HCEC 1CT (cell line): ENCODE measurements around the gene GRID1.

Experiments
- DNase-seq: peaks from one replicate; pipeline ENCODE4 v3.0.0-alpha.2; 2017

GRID1 gene

DNA sequence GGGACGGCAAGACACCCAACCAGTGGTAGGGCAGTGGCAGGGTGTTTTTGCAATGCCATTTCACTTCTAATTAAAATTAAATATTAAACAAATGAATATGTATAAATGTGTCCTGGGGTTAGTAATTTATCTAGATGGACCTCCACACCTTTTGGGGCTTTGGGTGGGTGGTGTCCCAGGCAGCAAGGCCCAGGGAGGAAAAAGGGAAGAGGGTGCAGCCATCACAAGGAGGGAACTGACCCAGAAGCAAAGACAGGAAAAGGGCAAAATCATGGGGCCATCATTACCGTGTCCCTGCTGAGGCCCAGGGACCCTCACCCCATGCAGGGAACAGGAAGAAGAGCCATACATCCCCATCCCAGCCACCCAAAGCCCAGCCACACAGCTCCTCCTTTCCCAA lies 204.6 kb downstream of the GRID1 start:
- DNase-seq: no peak

GRCh38 chr10:86160890-86161585 lies 205.6 kb downstream of the GRID1 start:
- no peak for DNase-seq

- DNase-seq: no peak
Measured at GRCh38 chr10:86159797-86160196, 206.8 kb downstream of the GRID1 start.

- no peak for DNase-seq
Measured at GRCh38 chr10:86155054-86155921, 211.3 kb downstream of the GRID1 start.

DNA sequence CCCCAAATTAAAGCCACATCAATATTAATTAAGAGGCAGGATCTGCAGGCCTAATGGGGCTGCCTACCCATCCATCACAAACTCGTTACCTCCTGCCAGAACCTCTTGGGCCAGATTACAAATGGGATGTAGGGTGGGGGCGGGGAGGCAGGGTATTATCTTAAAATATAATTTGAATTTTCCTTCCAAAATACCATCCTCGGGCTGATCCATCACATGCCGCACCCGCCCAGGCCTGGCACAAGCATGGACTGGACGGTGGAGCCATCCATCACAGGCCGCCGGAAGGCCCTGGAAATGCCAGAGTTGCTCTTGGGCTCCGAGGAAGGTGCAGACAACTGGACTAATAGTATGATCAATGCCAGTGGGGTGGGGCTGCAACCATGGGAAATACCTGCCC lies 212.8 kb downstream of the GRID1 start:
- no peak for DNase-seq

- no peak for DNase-seq
Measured at GRCh38 chr10:86152911-86153310, 213.7 kb downstream of the GRID1 start.

GRCh38 chr10:86152354-86152753 lies 214.2 kb downstream of the GRID1 start:
- no peak for DNase-seq

- DNase-seq: no peak
Measured at GRCh38 chr10:86151613-86152012, 215.0 kb downstream of the GRID1 start.

GRCh38 chr10:86149257-86149656 lies 217.3 kb downstream of the GRID1 start:
- DNase-seq: no peak

GRCh38 chr10:86148117-86148516 lies 218.5 kb downstream of the GRID1 start:
- no peak for DNase-seq

GRCh38 chr10:86144301-86144700 lies 222.3 kb downstream of the GRID1 start:
- no peak for DNase-seq

- DNase-seq: no peak
Measured at GRCh38 chr10:86141896-86142295, 224.7 kb downstream of the GRID1 start.

DNA sequence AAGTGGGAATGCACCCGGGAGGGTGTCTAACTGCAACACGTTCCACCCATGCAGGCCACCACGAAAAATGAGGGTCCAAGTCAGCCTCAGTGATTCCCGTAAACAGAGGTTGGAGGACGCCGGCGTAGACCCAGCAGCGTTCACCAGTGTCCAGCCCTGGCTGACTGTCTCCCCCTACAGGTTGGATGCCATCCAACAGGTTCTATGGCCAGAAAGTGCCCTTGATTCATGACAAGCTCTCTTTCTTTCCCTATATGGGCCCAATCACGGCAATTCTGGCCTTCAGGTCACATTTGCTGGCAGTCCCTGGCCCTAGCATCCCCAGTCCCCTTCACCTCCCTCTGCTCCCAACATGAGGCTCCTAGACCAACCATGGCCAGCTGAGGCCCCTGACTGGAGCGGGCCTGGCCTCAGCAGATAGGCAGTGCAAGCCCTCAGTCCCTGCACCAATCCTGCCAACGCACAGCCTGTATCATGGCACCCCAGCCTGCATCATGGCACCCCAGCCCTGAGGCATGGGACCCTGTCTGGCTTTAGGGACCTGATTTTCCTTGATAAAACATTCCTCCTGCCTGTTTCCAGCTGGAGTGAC lies 227.4 kb downstream of the GRID1 start:
- DNase-seq: no peak

DNA sequence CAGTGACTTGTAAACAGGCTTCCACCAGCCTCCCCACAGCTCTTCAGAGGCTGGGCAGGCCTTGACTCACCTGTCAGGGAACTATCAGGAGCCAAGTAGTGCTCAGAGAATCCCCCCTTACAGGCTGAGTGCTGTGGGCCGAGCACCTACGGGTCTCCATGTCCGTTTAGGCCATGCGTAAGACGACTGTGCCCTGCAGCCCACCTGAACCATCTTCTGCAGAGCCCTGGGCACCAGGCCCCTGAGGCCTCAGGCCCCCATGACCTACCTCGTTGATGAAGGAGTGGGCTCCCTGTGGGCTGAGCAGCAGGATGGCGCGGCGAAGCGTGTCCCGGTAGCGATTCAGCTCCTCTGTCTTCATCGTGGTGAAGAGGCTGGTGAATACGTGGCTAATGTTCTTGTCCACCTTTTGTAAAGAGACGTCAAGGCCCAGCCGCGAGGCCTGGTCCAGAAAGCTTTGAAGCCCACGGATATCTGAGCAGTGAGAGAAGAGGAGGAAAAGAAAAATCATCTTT lies 228.0 kb downstream of the GRID1 start:
- DNase-seq: no peak

DNA sequence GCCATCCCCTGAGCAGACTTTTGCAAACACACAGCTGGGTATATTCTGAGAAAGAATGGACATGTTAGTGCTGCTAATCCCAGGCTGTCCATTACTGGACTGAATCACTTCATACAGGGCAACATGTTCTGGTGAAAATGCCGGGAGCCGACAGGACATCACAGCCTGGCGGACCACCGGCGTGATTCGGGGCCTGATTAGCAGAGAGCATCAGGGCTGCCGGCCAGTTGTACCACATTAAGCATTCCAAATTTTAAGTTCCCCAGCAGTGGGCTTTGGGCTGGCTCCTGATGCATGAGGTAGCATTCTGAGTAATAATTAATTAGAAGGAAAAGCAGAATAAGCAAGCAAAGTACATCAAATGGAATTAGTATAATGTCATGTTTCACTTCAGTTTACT lies 229.0 kb downstream of the GRID1 start:
- DNase-seq: no peak

- no peak for DNase-seq
Measured at GRCh38 chr10:86136934-86137333, 229.7 kb downstream of the GRID1 start.

- no peak for DNase-seq
Measured at GRCh38 chr10:86135191-86135590, 231.4 kb downstream of the GRID1 start.

DNA sequence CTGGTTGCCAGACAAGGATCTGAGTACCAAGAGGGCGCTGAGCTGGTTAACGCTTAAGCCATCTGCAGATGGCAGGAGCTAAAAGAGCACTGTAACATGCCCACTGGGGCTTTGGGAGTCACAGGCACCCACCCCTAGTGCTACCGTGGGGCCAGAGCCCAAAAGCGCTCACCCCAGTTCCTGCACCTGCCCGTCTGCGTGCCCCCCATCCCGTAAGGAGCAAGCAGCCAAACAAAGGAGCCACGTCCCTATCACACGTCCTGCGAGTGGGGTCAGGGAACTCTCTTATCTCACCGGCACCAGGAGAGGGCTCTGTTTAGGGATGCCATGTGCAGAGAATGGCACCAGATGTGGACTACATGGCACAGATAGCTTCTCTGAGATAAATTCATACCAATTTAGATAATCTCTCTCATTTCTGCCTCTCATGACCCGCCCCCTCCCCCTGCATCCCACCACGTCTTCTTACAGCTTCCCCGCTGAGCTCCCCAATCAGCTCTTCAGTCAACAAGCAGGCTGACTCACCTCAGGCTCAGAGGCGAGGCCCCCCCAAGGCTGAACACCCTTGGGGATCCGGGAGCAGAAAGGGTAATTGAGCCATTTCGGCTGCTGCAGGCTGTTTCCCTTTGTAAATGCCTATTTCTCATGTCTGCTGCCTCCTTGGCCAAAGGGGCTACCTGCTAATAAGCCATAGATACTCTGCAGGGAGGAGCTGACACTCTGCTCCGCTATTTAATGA lies 235.7 kb downstream of the GRID1 start:
- DNase-seq: no peak

DNA sequence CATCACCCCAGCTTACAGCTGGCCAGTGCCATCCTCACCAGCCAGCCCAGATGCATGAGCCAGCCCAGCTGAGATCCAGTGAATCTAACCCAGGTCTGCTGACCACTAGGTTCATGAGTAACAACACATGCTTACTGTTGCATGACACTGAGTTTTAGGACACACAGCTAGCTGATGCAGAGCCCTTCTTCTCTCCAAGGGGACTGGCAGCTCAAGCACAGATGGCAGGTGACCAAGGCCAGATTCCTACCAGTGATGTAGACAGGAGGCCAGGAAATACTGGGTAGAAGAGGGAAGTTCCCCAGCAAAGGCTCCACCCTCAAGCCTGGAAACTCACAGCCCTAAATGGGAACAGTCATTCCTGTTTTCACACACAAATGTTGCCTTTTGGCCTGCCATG lies 236.6 kb downstream of the GRID1 start:
- no peak for DNase-seq

DNA sequence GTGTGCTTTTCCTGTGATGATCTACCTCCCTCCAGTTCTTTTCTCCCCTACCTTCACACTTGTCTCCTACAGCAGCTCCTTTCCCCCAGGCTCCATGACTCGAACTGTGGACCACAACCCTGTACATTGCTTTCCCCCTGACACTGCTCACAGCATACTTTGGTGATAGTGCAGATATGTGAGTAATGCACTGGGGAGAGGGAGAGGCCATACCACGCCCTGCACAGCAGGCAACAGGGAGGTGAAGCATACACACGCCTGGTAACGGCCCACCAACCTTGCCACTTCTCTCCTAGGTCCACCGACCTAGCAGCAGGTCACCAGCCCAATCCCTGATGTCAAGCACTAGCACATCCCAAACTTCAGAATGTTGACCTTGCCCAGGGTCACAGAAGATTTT lies 238.2 kb downstream of the GRID1 start:
- no peak for DNase-seq

GRCh38 chr10:86127274-86127819 lies 239.2 kb downstream of the GRID1 start:
- DNase-seq: no peak

GRCh38 chr10:86124734-86125133 lies 241.9 kb downstream of the GRID1 start:
- DNase-seq: no peak

DNA sequence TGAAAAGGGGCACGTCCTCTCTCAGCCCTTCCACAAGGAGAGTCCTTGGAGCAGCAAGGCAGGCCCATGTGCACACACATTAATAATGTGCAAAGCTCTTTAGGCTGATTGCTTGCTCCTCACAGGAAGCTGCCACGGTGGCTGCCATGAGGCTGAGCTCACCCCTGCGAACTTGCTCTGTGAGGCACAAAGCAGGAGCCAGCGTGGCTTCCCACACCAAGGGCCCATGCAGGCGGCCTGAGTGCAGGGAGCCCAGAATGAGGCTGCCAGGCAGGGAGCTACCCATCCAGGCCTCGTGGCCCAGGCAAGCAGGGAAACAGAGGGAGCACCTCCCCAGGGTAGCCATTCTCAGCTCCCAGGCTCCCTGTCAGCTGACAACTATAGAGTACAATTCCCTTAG lies 242.9 kb downstream of the GRID1 start:
- no peak for DNase-seq
